Caco-2 (cell line): ENCODE results near the gene DEDD2. TPM values are rescaled to one million over a fixed set of nuclear protein-coding genes. Genes with fewer than 3 reads are reported as not detected.

Experiments used
- BruUV-seq: library from RNA; stranded (reverse); fragments of 400-500 nt; replicated peaks from 2 replicates; lab custom pipeline; 2021; lab: Mats Ljungman, UMichigan
- CTCF ChIA-PET: fragments of 300-600 bp; sonication (Branson Sonifier 250); formaldehyde crosslinking; loops from one replicate; lab custom pipeline; 2022; ENCODE audit warnings: antibody characterized with exemption; lab: Charles Lee
- POLR2A ChIA-PET: fragments of 300-600 bp; sonication (Branson Sonifier 250); formaldehyde crosslinking; loops from one replicate; lab custom pipeline; 2022; ENCODE audit warnings: antibody characterized with exemption; lab: Charles Lee
- DNase-seq, 2 experiments: peaks; one replicate each; pipeline versions ENCODE4 v3.0.0 to v3.0.0-alpha.2; 2020 to 2022
- H3K27me3 ChIP-seq: replicated peaks from 2 replicates; pipeline ENCODE4 v1.6.0; 2011; ENCODE audit warnings: low read length; ENCODE audit not compliant: control insufficient read depth, insufficient read depth
- H3K36me3 ChIP-seq: 2 replicates; pipeline ENCODE4 v1.5.1; 2011; ENCODE audit warnings: low read length; ENCODE audit not compliant: control insufficient read depth, insufficient read depth
- H3K4me1 ChIP-seq: fragments of 250-450 bp; sonication (Bioruptor Pico); 2 replicates; pipeline ENCODE4 v1.5.1; 2020; ENCODE audit warnings: mild to moderate bottlenecking
- H3K4me3 ChIP-seq: 2 replicates; pipeline ENCODE4 v1.5.1; 2011; ENCODE audit warnings: low read depth, mild to moderate bottlenecking, control low read depth, low read length
- H3K9me3 ChIP-seq: fragments of 250-450 bp; sonication (Bioruptor Pico); 2 replicates; pipeline ENCODE4 v1.5.1; 2020; ENCODE audit warnings: mild to moderate bottlenecking, moderate library complexity
- H3K27ac Mint-ChIP-seq: one replicate; pipeline ENCODE4 v1.8.0; 2022; ENCODE audit warnings: mixed read lengths; ENCODE audit not compliant: unreplicated experiment
- H3K27me3 Mint-ChIP-seq: one replicate; pipeline ENCODE4 v1.8.0; 2022; ENCODE audit warnings: mixed read lengths; ENCODE audit not compliant: insufficient read depth, unreplicated experiment
- H3K36me3 Mint-ChIP-seq: one replicate; pipeline ENCODE4 v1.8.0; 2022; ENCODE audit warnings: mild to moderate bottlenecking, mixed read lengths; ENCODE audit not compliant: insufficient read depth, unreplicated experiment
- H3K4me1 Mint-ChIP-seq: one replicate; pipeline ENCODE4 v1.8.0; 2022; ENCODE audit warnings: low read depth, mixed read lengths; ENCODE audit not compliant: unreplicated experiment
- H3K4me3 Mint-ChIP-seq: one replicate; pipeline ENCODE4 v1.8.0; 2022; ENCODE audit warnings: mild to moderate bottlenecking, moderate library complexity, mixed read lengths; ENCODE audit not compliant: unreplicated experiment
- H3K9me3 Mint-ChIP-seq: one replicate; pipeline ENCODE4 v1.8.0; 2022; ENCODE audit warnings: mixed read lengths; ENCODE audit not compliant: unreplicated experiment
- CTCF ChIP-seq, 2 experiments: fragments of 200-600 bp in 1 of 2; IDR thresholded peaks; 1 replicate in 1 of 2; 2 replicates in 1 of 2; pipeline versions ENCODE4 v1.5.1 to v1.8.0; 2011 to 2022; ENCODE audit warnings: antibody characterized with exemption in 1 of 2, control low read depth in 1 of 2, inconsistent platforms in 1 of 2, low read depth in 1 of 2, low read length in 1 of 2, mild to moderate bottlenecking in 1 of 2, moderate library complexity in 1 of 2; ENCODE audit not compliant: insufficient read depth in 1 of 2, severe bottlenecking in 1 of 2, unreplicated experiment in 1 of 2
- intact Hi-C: fragments of 100-400 bp; cut with micrococcal nuclease; formaldehyde crosslinking; loops from one replicate; pipeline ENCODE4 v1.10.0; 2022; ENCODE audit not compliant: unreplicated experiment
- total RNA-seq: library from RNA; stranded (reverse); gene quantifications from 2 replicates; pipeline ENCODE4 v1.2.3, GENCODE V29; 2022

Gene DEDD2
- total RNA-seq, 1 experiment from 2014 or later = 31.2 TPM

- H3K4me3 Mint-ChIP-seq = no peak overlapping the region
- no peak for DNase-seq
- no TSS peak for BruUV-seq
These were observed 62.8 kb downstream of the DEDD2 start for GRCh38 chr19:42154471-42155323.

GRCh38 chr19:42153672-42154433 is 63.6 kb downstream of the DEDD2 start:
- BruUV-seq = no TSS peak
- H3K4me1 Mint-ChIP-seq = no peaks in the 10 kb centered on the region

More at GRCh38 chr19:42154471-42155323, 62.8 kb downstream of the DEDD2 start:
- Mint-ChIP-seq H3K4me1 (no peaks in the 10 kb centered on the region), H3K9me3 (no peaks in the 10 kb centered on the region), H3K27ac (no peak overlapping the region), H3K36me3 (no peaks in the 10 kb centered on the region), H3K27me3 (peaks cover 26% of the 10 kb centered on the region)
- Histone ChIP-seq H3K27me3 (no peaks in the 10 kb centered on the region; the same call in 1 of the 2 replicates), H3K36me3 (no peaks in the 10 kb centered on the region), H3K4me3 (no peak overlapping the region), H3K9me3 (no peaks in the 10 kb centered on the region), H3K4me1 (0 out of 2 replicates have a peak, but pooled peaks cover 3% of the 10 kb centered on the region)
- TF ChIP-seq CTCF (IDR thresholded peaks at IDR 0.05; ENCODE audit: insufficient read depth in 1 of 2, low read depth in 1 of 2, low read length in 1 of 2, severe bottlenecking in 1 of 2, unreplicated experiment in 1 of 2) = no peak
- ChIA-PET POLR2A (no interaction called here), CTCF (no interaction called here)
- intact Hi-C loops = no loop called here

More at GRCh38 chr19:42153672-42154433, 63.6 kb downstream of the DEDD2 start:
- Histone ChIP-seq H3K27me3 (no peaks in the 10 kb centered on the region; the same call in 1 of the 2 replicates), H3K36me3 (no peaks in the 10 kb centered on the region), H3K9me3 (no peaks in the 10 kb centered on the region), H3K4me3 (no peak overlapping the region), H3K4me1 (0 out of 2 replicates have a peak, but pooled peaks cover 3% of the 10 kb centered on the region)
- intact Hi-C loops = no loop called here
- CTCF ChIA-PET = no interaction called here
- H3K9me3 Mint-ChIP-seq = no peaks in the 10 kb centered on the region
- H3K4me3 Mint-ChIP-seq = no peak overlapping the region
- POLR2A ChIA-PET = no interaction called here
- no peak for DNase-seq
- TF ChIP-seq CTCF (IDR thresholded peaks at IDR 0.05; ENCODE audit: insufficient read depth in 1 of 2, low read depth in 1 of 2, low read length in 1 of 2, severe bottlenecking in 1 of 2, unreplicated experiment in 1 of 2) = no peak
- no peaks in the 10 kb centered on the region for H3K36me3 Mint-ChIP-seq
- peaks cover 31% of the 10 kb centered on the region for H3K27me3 Mint-ChIP-seq
- no peak overlapping the region for H3K27ac Mint-ChIP-seq
